Measurements from ENCODE around the gene APOLD1.
"Not testable (repeated sequence)": the region's sequence is repeated elsewhere in the genome, so short reads cannot be mapped to it uniquely, and the experiment has no call there.

APOLD1 gene

GRCh38 chr12:12839003-12839395, 53.5 kb downstream of the APOLD1 start:
- Histone ChIP-seq H3K79me2 (ENCODE audit: insufficient read depth, low read depth) (no peaks in the 10 kb centered on the region), H3K4me2 (no peak overlapping the region), H3K27me3 (ENCODE audit: insufficient read depth, low read depth) (no peaks in the 10 kb centered on the region), H3K27ac (no peak overlapping the region), H3K4me3 (IDR thresholded peaks at IDR 0.05; ENCODE audit: insufficient read depth, low read depth, low read length) (no peak overlapping the region), H2AFZ (ENCODE audit: low read depth) (no peak overlapping the region), H3K9ac (no peak overlapping the region), H4K20me1 (ENCODE audit: insufficient read depth) (no peaks in the 10 kb centered on the region), H3K36me3 (ENCODE audit: insufficient read depth) (no peaks in the 10 kb centered on the region), H3K4me1 (ENCODE audit: low read depth, poor library complexity, severe bottlenecking) (no peaks in the 10 kb centered on the region)
- no peak for TF ChIP-seq CTCF (conservative IDR thresholded peaks at IDR 0.05; ENCODE audit: low read depth, low read length)

GRCh38 chr12:12839439-12839838, 54.0 kb downstream of the APOLD1 start:
- not testable (repeated sequence) for H3K27me3 ChIP-seq (ENCODE audit: insufficient read depth, low read depth); H3K4me3 ChIP-seq (IDR thresholded peaks at IDR 0.05; ENCODE audit: insufficient read depth, low read depth, low read length); H3K4me2 ChIP-seq; H3K79me2 ChIP-seq (ENCODE audit: insufficient read depth, low read depth); H3K4me1 ChIP-seq (ENCODE audit: low read depth, poor library complexity, severe bottlenecking); H3K9ac ChIP-seq; H3K27ac ChIP-seq; H4K20me1 ChIP-seq (ENCODE audit: insufficient read depth); H2AFZ ChIP-seq (ENCODE audit: low read depth); H3K36me3 ChIP-seq (ENCODE audit: insufficient read depth)

- no peak overlapping the region for H3K9ac ChIP-seq
- no peak overlapping the region for H2AFZ ChIP-seq (ENCODE audit: low read depth)
- no peak overlapping the region for H3K27ac ChIP-seq
- H4K20me1 ChIP-seq (ENCODE audit: insufficient read depth), result no peaks in the 10 kb centered on the region
- no peaks in the 10 kb centered on the region for H3K27me3 ChIP-seq (ENCODE audit: insufficient read depth, low read depth)
- no peaks in the 10 kb centered on the region for H3K79me2 ChIP-seq (ENCODE audit: insufficient read depth, low read depth)
- no peaks in the 10 kb centered on the region for H3K36me3 ChIP-seq (ENCODE audit: insufficient read depth)
- no peak overlapping the region for H3K4me2 ChIP-seq
- no peak overlapping the region for H3K4me3 ChIP-seq (IDR thresholded peaks at IDR 0.05; ENCODE audit: insufficient read depth, low read depth, low read length)
- no peak for TF ChIP-seq CTCF (conservative IDR thresholded peaks at IDR 0.05; ENCODE audit: low read depth, low read length)
- no peaks in the 10 kb centered on the region for H3K4me1 ChIP-seq (ENCODE audit: low read depth, poor library complexity, severe bottlenecking)
These were observed 54.6 kb downstream of the APOLD1 start for GRCh38 chr12:12839873-12840579.

- no peak overlapping the region for H2AFZ ChIP-seq (ENCODE audit: low read depth)
- H3K36me3 ChIP-seq (ENCODE audit: insufficient read depth), result no peaks in the 10 kb centered on the region
- no peaks in the 10 kb centered on the region for H3K79me2 ChIP-seq (ENCODE audit: insufficient read depth, low read depth)
- H3K9ac ChIP-seq, result no peak overlapping the region
- no peak overlapping the region for H3K27ac ChIP-seq
- no peak overlapping the region for H3K4me2 ChIP-seq
- H3K4me1 ChIP-seq (ENCODE audit: low read depth, poor library complexity, severe bottlenecking), result no peaks in the 10 kb centered on the region
- H4K20me1 ChIP-seq (ENCODE audit: insufficient read depth), result no peaks in the 10 kb centered on the region
- H3K27me3 ChIP-seq (ENCODE audit: insufficient read depth, low read depth), result no peaks in the 10 kb centered on the region
- no peak for TF ChIP-seq CTCF (conservative IDR thresholded peaks at IDR 0.05; ENCODE audit: low read depth, low read length)
- H3K4me3 ChIP-seq (IDR thresholded peaks at IDR 0.05; ENCODE audit: insufficient read depth, low read depth, low read length), result no peak overlapping the region
These were observed 55.1 kb downstream of the APOLD1 start for GRCh38 chr12:12840580-12840899.

Measured in KMS-11 (cell line).